Measurements from ENCODE around the gene KIAA1217.

- TF ChIP-seq CTCF (IDR thresholded peaks at IDR 0.05) (no peak), POLR2A (IDR thresholded peaks at IDR 0.05) (no peak)
Observed at GRCh38 chr10:24279166-24279565, 70.2 kb downstream of the KIAA1217 start.

Measured in prostate gland (tissue), 2 donors.